Calu3 (cell line): ENCODE measurements around the gene OR2M7. TPM values are rescaled to one million over a fixed set of nuclear protein-coding genes. Genes with fewer than 3 reads are reported as not detected.

Source experiments
- Bru-seq: library from RNA; stranded (reverse); fragments of 400-500 nt; gene quantifications from one replicate; lab custom pipeline; 2021; lab: Mats Ljungman, UMichigan
- BruChase-seq, 2 experiments: library from RNA; stranded (reverse); fragments of 400-500 nt; gene quantifications; one replicate each; lab custom pipeline; 2021; lab: Mats Ljungman, UMichigan
- BruUV-seq: library from RNA; stranded (reverse); fragments of 400-500 nt; replicated peaks from 2 replicates; lab custom pipeline; 2021; lab: Mats Ljungman, UMichigan
- CTCF ChIA-PET: fragments of 300-600 bp; sonication (Branson Sonifier 250); formaldehyde crosslinking; loops from one replicate; lab custom pipeline; 2022; ENCODE audit warnings: antibody characterized with exemption; lab: Charles Lee
- DNase-seq: peaks from one replicate; pipeline ENCODE4 v3.0.0; 2022
- H3K27ac Mint-ChIP-seq: one replicate; pipeline ENCODE4 v1.8.0; 2022; ENCODE audit warnings: mixed read lengths; ENCODE audit not compliant: unreplicated experiment
- H3K27me3 Mint-ChIP-seq: one replicate; pipeline ENCODE4 v1.8.0; 2022; ENCODE audit warnings: mixed read lengths; ENCODE audit not compliant: unreplicated experiment
- H3K36me3 Mint-ChIP-seq: one replicate; pipeline ENCODE4 v1.8.0; 2022; ENCODE audit warnings: mild to moderate bottlenecking, moderate library complexity, mixed read lengths; ENCODE audit not compliant: insufficient read depth, unreplicated experiment
- H3K4me1 Mint-ChIP-seq: one replicate; pipeline ENCODE4 v1.8.0; 2022; ENCODE audit warnings: mild to moderate bottlenecking, low read depth, mixed read lengths; ENCODE audit not compliant: unreplicated experiment
- H3K4me3 Mint-ChIP-seq: one replicate; pipeline ENCODE4 v1.8.0; 2022; ENCODE audit warnings: mild to moderate bottlenecking, low read depth, moderate library complexity, mixed read lengths; ENCODE audit not compliant: unreplicated experiment
- H3K9me3 Mint-ChIP-seq: one replicate; pipeline ENCODE4 v1.8.0; 2022; ENCODE audit warnings: low read depth, mixed read lengths; ENCODE audit not compliant: unreplicated experiment
- intact Hi-C: fragments of 100-400 bp; cut with micrococcal nuclease; formaldehyde crosslinking; loops from one replicate; pipeline ENCODE4 v1.10.0; 2022; ENCODE audit not compliant: unreplicated experiment
- long read RNA-seq: library from polyadenylated mRNA; stranded (forward); transcript quantifications from one replicate; pipeline ENCODE4 v2.0.0, GENCODE V29; 2022
- total RNA-seq: library from RNA; stranded (reverse); gene quantifications from 2 replicates; pipeline ENCODE4 v1.2.3, GENCODE V29; 2022
- TF ChIP-seq, protein P1 (sequence below): fragments of 200-600 bp; IDR thresholded peaks from one replicate; pipeline ENCODE4 v1.8.0; 2022; ENCODE audit warnings: antibody characterized with exemption; ENCODE audit not compliant: unreplicated experiment

Gene OR2M7, protein sequence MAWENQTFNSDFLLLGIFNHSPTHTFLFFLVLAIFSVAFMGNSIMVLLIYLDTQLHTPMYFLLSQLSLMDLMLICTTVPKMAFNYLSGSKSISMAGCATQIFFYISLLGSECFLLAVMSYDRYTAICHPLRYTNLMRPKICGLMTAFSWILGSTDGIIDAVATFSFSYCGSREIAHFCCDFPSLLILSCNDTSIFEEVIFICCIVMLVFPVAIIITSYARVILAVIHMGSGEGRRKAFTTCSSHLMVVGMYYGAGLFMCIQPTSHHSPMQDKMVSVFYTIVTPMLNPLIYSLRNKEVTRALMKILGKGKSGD
- total RNA-seq (not detected in 2 replicates), Bru-seq, nascent RNA (not detected), BruChase-seq, experiment 1, labeled RNA remaining after a 6-hour chase (not detected), BruChase-seq, experiment 2, labeled RNA remaining after a 2-hour chase (not detected)
- long read RNA-seq: 0 reads

GRCh38 chr1:248324468-248324867 lies at the start of gene OR2M7:
OR2M7 (minus strand) TSS chr1:248324568; CDS start chr1:248324568, 0 bp downstream.
- CTCF ChIA-PET: no interaction called here
- Mint-ChIP-seq H3K4me1 (no peaks in the 10 kb centered on the region), H3K27ac (no peak within 1 kb of the TSS), H3K4me3 (no peak within 1 kb of the TSS), H3K27me3 (no peaks in the 10 kb centered on the region), H3K36me3 (no peaks in the 10 kb centered on the region), H3K9me3 (peaks cover 34% of the 10 kb centered on the region)
- no peak for DNase-seq
- intact Hi-C loops: no loop called here
- TF ChIP-seq, protein P1, sequence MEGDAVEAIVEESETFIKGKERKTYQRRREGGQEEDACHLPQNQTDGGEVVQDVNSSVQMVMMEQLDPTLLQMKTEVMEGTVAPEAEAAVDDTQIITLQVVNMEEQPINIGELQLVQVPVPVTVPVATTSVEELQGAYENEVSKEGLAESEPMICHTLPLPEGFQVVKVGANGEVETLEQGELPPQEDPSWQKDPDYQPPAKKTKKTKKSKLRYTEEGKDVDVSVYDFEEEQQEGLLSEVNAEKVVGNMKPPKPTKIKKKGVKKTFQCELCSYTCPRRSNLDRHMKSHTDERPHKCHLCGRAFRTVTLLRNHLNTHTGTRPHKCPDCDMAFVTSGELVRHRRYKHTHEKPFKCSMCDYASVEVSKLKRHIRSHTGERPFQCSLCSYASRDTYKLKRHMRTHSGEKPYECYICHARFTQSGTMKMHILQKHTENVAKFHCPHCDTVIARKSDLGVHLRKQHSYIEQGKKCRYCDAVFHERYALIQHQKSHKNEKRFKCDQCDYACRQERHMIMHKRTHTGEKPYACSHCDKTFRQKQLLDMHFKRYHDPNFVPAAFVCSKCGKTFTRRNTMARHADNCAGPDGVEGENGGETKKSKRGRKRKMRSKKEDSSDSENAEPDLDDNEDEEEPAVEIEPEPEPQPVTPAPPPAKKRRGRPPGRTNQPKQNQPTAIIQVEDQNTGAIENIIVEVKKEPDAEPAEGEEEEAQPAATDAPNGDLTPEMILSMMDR: no peak
- no TSS peak for BruUV-seq

GRCh38 chr1:248373761-248374160 lies 49.4 kb upstream of the OR2M7 start:
- Mint-ChIP-seq H3K27ac (no peak overlapping the region), H3K4me1 (no peaks in the 10 kb centered on the region), H3K9me3 (peaks cover 35% of the 10 kb centered on the region), H3K36me3 (no peaks in the 10 kb centered on the region), H3K27me3 (no peaks in the 10 kb centered on the region), H3K4me3 (no peak overlapping the region)
- TF ChIP-seq, protein P1: no peak
- no peak for DNase-seq
- CTCF ChIA-PET: no interaction called here
- BruUV-seq: no TSS peak
- intact Hi-C loops: no loop called here

DNA sequence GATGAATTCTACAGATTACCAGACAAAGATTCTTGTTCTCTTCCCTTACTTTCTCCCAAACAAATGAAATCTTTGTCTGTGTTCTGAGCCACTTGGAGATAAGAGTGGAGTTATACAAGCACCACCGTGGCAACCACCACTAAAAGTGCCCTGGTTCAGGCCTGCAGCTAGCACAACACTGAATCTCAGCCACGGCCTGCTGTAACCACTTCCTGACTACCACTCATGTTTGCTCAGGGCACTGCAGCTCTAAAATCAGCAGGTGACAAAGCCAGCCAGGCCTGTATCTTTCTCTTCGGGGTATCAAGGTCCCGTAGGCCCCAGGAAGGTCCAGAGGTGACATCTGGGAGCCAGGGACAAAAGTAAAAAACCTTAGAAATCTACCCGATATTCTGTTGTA lies 48.0 kb upstream of the OR2M7 start:
- CTCF ChIA-PET: no interaction called here
- Mint-ChIP-seq H3K27me3 (no peaks in the 10 kb centered on the region), H3K9me3 (peaks cover 34% of the 10 kb centered on the region), H3K27ac (no peak overlapping the region), H3K4me1 (no peaks in the 10 kb centered on the region), H3K36me3 (no peaks in the 10 kb centered on the region), H3K4me3 (no peak overlapping the region)
- BruUV-seq: no TSS peak
- TF ChIP-seq, protein P1: no peak
- intact Hi-C loops: no loop called here
- DNase-seq: no peak

DNA sequence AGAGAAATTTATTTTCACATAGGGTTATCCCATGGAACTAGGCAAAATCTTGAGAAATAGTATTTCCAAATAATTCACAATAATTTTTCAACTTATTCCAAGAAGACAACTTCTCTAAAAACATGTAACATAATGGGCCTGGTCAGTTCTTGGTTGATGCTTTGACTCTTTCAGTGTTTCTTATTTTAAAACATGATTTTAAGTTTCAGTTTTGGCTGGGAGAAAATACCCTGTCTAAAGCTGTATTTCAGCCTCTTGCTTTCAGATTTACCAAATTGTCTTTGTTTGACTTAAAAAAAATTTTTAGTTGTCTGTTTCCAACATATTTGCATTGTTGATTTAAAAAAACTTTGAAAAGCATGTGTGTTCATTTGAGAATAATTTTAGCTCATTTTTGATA lies 42.2 kb upstream of the OR2M7 start:
- Mint-ChIP-seq H3K27me3 (no peaks in the 10 kb centered on the region), H3K36me3 (no peaks in the 10 kb centered on the region), H3K4me3 (no peak overlapping the region), H3K27ac (no peak overlapping the region), H3K4me1 (no peaks in the 10 kb centered on the region), H3K9me3 (peaks cover 24% of the 10 kb centered on the region)
- CTCF ChIA-PET: no interaction called here
- BruUV-seq: no TSS peak
- intact Hi-C loops: no loop called here
- DNase-seq: no peak
- TF ChIP-seq, protein P1: no peak
